Measurements from ENCODE around the gene RASL10B.

GRCh38 chr17:35748979-35749378, 17.5 kb downstream of the RASL10B start:
- TF ChIP-seq CTCF (IDR thresholded peaks at IDR 0.05) (no peak), EP300 (IDR thresholded peaks at IDR 0.05) (no peak), POLR2A (IDR thresholded peaks at IDR 0.05; ENCODE audit: low read depth) (no peak)
